ACC112 (cell line): ENCODE data around the gene PPARD.

Experiments
- H2AFZ ChIP-seq: fragments of 200-600 bp; sonication (generic); one replicate; pipeline ENCODE4 v1.6.0; 2017; ENCODE audit warnings: antibody characterized with exemption, low read length; ENCODE audit not compliant: unreplicated experiment
- H3K27ac ChIP-seq: fragments of 200-600 bp; sonication (generic); 2 replicates; pipeline ENCODE4 v1.5.1; 2014; ENCODE audit warnings: low read depth, mild to moderate bottlenecking, antibody characterized with exemption, low read length, moderate library complexity
- H3K27me3 ChIP-seq: fragments of 200-600 bp; sonication (generic); 2 replicates; pipeline ENCODE4 v1.6.1; 2014; ENCODE audit warnings: mild to moderate bottlenecking, antibody characterized with exemption, low read length, moderate library complexity, mixed read lengths; ENCODE audit not compliant: insufficient read depth
- H3K36me3 ChIP-seq: fragments of 200-600 bp; sonication (generic); 2 replicates; pipeline ENCODE4 v1.6.1; 2016; ENCODE audit warnings: mild to moderate bottlenecking, antibody characterized with exemption, low read length, moderate library complexity, mixed read lengths; ENCODE audit not compliant: insufficient read depth
- H3K4me1 ChIP-seq: fragments of 200-600 bp; sonication (generic); one replicate; pipeline ENCODE4 v1.6.1; 2016; ENCODE audit warnings: low read length, mixed read lengths; ENCODE audit not compliant: insufficient read depth, unreplicated experiment, control insufficient read depth
- H3K4me3 ChIP-seq: fragments of 200-600 bp; sonication (generic); 2 replicates; pipeline ENCODE4 v1.5.1; 2014; ENCODE audit warnings: mild to moderate bottlenecking, low read depth, low read length
- H3K79me2 ChIP-seq: fragments of 200-600 bp; sonication (generic); one replicate; pipeline ENCODE4 v1.6.0; 2016; ENCODE audit warnings: low read length; ENCODE audit not compliant: control insufficient read depth, unreplicated experiment, insufficient read depth

PPARD gene

DNA sequence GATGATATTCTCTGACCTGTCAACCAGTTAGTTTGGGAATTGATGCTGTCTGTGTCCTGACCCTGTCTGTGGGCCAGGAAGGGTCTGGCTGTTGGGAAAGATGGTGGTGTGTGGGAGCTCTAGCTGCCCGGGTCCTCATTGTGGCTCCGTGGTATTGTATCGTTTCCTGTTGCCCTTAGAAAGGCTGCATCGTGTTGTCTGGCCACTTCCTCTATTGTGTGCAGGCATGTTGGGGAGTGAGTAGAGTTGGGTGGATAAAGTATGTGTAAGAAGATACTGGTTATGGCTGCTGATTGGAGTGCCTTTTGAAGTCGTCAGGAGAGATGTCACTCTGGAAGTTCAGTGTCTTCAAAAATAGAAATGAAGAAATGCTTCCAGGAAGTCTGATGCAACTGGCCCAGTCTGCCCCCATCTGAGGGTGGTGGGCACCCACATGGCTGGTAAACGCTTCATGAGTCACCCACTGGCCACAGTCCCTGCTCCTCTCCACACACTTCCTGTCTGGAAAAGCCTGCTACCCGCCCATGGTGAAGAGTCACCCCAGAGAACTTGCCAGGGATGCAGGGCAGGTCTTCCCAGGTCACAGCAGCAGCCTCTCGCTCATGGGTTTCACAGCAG lies 27.9 kb downstream of the PPARD start:
- Histone ChIP-seq H3K27ac (peak overlapping the region; percentile 99), H2AFZ (peak overlapping the region; percentile 47), H3K36me3 (0 out of 2 replicates have a peak, but pooled peaks cover 8% of the 10 kb centered on the region), H3K27me3 (no peaks in the 10 kb centered on the region), H3K4me1 (peaks cover 44% of the 10 kb centered on the region), H3K79me2 (peaks cover 51% of the 10 kb centered on the region), H3K4me3 (peak overlapping the region; percentile 61)

DNA sequence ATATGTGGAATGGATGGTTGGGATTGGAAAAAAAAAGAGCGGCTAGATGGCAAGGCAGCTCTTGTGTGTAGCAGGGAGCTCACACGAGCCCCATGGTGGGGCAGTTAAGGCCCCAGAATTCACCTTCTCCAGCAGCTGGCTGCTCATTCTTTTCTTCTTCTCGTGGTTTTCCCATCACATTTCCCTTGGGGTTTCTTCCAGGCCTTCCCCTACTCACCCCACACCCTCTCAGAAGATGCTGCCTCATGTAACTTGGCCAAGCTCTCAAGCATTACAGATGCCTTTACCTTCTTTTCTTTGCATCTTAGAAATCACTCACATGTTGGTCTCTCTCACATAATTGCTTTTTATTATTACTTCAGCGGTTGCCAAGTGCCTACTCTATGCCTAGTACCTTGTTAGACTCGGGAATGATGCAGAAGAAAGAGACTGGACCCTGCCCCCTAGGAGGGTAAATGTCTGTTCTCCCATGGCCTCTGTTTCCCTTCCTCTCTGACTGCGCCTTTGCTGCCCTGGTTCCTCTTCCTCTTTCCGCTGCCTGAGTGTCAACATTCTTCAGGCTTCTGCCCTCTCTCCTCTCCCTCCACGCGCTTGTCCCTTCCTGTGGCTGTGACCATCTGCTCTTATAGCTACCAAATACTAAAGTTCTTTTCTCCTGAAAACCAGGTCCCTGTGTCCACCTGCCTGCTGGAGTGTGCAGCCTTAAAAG lies 28.6 kb downstream of the PPARD start:
- Histone ChIP-seq H3K4me3 (peak overlapping the region; percentile 61), H3K36me3 (0 out of 2 replicates have a peak, but pooled peaks cover 8% of the 10 kb centered on the region), H3K4me1 (peaks cover 44% of the 10 kb centered on the region), H3K79me2 (peaks cover 46% of the 10 kb centered on the region), H3K27ac (peak overlapping the region; percentile 99), H3K27me3 (no peaks in the 10 kb centered on the region), H2AFZ (no peak overlapping the region)

DNA sequence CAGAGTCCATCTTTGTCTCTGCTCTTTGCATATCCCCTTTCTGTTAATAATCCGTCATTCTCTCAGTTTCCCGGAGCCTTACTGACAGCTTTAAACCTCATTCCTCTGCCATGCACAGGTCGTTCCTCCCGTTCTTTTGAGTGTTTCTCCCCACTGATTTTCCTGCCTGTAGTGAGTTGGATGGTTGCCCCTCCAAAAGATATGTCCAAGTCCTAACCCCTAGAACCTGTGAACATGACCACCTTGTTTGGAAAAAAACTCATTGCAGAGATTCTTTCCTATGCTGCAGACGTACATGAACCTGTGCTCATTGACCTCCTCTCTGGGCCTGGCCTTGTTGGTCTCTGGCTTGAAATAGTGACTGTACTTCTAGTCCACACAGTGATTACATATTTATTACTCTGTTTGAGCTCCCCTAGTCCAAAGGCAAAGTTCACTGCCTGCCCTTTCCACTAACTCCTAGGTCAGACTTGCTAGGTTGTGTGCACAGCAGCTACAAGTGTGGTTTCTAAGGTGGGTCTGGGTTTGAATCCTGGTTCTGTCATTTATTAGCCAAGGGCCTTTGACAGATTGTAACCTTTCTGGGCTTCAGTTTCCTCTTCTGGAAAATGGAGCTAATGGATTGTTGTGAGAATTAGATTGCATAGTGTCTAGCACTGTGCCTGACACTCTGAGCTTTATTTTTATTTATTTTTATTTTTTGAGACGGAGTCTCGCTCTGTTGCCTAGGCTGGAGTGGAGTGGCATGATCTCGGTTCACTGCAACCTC lies 29.3 kb downstream of the PPARD start:
- Histone ChIP-seq H3K27me3 (no peaks in the 10 kb centered on the region), H3K79me2 (peaks cover 47% of the 10 kb centered on the region), H3K27ac (peak overlapping the region; percentile 99), H2AFZ (no peak overlapping the region), H3K4me1 (peaks cover 44% of the 10 kb centered on the region), H3K36me3 (0 out of 2 replicates have a peak, but pooled peaks cover 8% of the 10 kb centered on the region), H3K4me3 (no peak overlapping the region)

DNA sequence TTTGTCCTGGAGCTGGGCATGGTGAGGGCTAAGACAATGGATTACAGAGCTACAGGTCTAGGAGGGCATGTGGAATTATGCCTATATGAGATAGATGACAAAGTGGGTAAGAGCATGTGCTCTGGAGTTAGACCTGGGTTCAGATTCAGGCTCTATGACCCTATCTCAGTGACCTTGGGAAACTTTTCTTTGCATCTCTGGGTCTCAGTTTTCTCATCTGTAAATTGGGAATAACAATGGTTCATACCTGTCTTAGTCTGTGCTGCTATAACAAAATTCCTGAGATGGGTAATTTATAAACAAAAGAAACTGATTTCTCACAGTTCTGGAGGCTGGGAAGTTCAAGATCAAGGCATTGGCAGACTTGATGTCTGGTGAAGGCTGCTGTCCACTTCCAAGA lies 30.3 kb downstream of the PPARD start:
- H3K4me3 ChIP-seq, result no peak overlapping the region
- no peaks in the 10 kb centered on the region for H3K36me3 ChIP-seq
- H3K27ac ChIP-seq, result no peak overlapping the region
- no peak overlapping the region for H2AFZ ChIP-seq
- H3K27me3 ChIP-seq, result no peaks in the 10 kb centered on the region
- H3K79me2 ChIP-seq, result peaks cover 40% of the 10 kb centered on the region
- H3K4me1 ChIP-seq, result peaks cover 41% of the 10 kb centered on the region

DNA sequence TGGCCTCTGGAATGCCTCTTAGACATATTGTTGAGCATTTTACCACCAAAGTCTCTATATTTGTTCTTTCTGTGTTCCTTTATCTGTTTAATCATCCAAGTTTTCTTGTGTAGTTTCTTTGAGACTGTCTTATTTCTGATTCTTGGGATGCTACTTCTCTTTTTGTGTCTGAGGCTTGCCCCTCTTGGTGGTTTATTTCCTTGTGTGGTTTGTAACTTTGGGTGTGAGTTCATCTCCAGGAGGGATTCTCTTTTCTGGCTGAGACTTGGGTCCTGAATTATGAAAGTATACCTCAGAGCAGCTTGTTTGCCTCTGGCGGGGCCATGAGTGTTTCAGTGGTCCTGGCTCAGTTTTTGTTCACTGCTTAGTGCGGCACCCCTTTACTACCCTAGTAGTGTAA lies 33.9 kb downstream of the PPARD start:
- peaks cover 13% of the 10 kb centered on the region for H3K4me1 ChIP-seq
- H3K27me3 ChIP-seq, result no peaks in the 10 kb centered on the region
- H3K27ac ChIP-seq, result no peak overlapping the region

DNA sequence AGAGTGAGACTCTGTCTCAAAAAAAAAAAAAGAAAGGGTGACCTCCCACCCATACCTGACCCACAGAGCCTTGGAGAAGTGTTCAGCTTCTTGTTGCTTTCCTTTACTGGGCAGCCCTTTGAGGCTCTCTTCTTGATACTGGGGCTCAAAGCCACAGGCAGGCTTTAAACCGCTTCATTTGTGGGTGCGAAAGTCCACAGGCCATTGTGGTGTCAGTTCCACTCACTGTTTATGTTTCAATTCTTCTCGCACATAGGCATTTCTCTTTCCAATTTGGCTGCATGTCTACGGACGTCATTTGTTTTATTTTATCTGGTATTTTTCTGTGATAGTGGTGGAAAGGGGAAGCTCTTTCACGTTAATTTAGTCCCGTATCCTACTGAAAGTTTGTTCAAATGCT lies 34.6 kb downstream of the PPARD start:
- Histone ChIP-seq H3K79me2 (peaks cover 39% of the 10 kb centered on the region), H2AFZ (no peak overlapping the region), H3K27ac (no peak overlapping the region), H3K4me3 (no peak overlapping the region), H3K27me3 (no peaks in the 10 kb centered on the region), H3K4me1 (peaks cover 12% of the 10 kb centered on the region), H3K36me3 (no peaks in the 10 kb centered on the region)

More for the DNA sequence above, 33.9 kb downstream of the PPARD start:
- no peak overlapping the region for H3K4me3 ChIP-seq
- peaks cover 45% of the 10 kb centered on the region for H3K79me2 ChIP-seq
- no peaks in the 10 kb centered on the region for H3K36me3 ChIP-seq
- H2AFZ ChIP-seq, result no peak overlapping the region

DNA sequence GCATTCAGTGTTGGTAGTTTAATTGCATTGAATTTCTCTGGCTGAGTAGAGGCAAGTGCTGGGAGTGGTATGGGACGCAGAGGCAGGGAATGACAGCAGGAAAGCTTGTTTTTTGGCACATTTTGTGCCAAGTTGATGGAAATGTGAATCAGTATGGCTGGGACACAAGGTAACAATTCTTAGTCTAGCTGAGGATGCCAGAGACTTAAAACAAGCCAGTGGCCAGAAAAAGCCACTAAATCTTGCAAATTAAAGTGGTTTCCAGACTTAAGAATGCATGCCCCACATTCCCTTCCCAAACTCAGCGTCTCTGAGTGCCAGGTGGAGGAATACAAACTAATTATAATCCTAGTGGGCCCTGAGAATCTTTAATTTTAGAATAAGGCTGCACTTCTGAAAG lies 35.9 kb downstream of the PPARD start:
- Histone ChIP-seq H3K27me3 (no peaks in the 10 kb centered on the region), H3K4me1 (peaks cover 12% of the 10 kb centered on the region), H2AFZ (no peak overlapping the region), H3K27ac (no peak overlapping the region), H3K36me3 (no peaks in the 10 kb centered on the region), H3K4me3 (no peak overlapping the region), H3K79me2 (peaks cover 28% of the 10 kb centered on the region)

DNA sequence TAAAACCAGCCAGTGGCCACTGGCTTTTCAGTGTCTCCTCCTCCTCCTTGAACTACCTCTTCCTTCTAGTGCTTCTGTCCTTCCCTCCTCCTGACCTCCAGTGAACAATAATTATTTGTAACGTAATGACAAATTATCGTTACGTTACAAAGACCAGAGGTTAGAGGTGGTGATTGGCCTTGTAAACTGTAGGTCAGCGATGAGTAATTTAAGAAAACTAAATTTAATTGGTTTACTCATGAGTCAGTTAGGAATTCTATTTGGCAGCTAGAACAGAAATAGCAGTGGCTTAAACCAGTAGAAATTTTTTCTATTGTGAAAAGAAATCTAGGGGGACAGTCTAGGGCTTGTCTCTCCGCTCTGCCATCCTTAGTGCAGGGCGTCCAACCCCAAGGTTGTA lies 38.8 kb downstream of the PPARD start:
- Histone ChIP-seq H3K79me2 (peaks cover 26% of the 10 kb centered on the region), H3K36me3 (no peaks in the 10 kb centered on the region), H3K27me3 (no peaks in the 10 kb centered on the region), H3K4me3 (no peak overlapping the region), H3K4me1 (peaks cover 17% of the 10 kb centered on the region), H2AFZ (no peak overlapping the region), H3K27ac (peak overlapping the region; percentile 36; the same call in 1 of the 2 replicates)

DNA sequence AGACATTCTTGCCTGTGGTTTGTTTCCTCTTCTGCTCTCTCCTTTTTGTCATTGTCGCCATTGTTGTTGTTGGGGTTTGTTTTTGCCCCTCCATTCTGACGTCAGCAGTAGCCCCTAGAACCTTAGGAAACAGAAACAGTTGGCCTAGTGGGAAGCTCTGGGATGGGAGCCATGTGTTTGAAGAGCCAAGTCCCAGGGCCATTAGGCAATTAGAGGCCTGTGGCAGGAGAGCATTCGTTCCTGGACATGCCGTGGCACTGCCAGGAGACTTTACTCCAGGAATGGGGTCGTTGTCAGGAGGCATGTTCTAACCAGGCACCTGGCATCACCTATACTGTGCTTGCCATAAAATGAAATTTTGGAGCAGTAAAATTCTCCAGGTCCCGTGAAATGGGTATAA lies 39.7 kb downstream of the PPARD start:
- Histone ChIP-seq H3K4me3 (no peak overlapping the region), H2AFZ (no peak overlapping the region), H3K79me2 (peaks cover 28% of the 10 kb centered on the region), H3K4me1 (peaks cover 25% of the 10 kb centered on the region), H3K36me3 (no peaks in the 10 kb centered on the region), H3K27ac (no peak overlapping the region), H3K27me3 (no peaks in the 10 kb centered on the region)

DNA sequence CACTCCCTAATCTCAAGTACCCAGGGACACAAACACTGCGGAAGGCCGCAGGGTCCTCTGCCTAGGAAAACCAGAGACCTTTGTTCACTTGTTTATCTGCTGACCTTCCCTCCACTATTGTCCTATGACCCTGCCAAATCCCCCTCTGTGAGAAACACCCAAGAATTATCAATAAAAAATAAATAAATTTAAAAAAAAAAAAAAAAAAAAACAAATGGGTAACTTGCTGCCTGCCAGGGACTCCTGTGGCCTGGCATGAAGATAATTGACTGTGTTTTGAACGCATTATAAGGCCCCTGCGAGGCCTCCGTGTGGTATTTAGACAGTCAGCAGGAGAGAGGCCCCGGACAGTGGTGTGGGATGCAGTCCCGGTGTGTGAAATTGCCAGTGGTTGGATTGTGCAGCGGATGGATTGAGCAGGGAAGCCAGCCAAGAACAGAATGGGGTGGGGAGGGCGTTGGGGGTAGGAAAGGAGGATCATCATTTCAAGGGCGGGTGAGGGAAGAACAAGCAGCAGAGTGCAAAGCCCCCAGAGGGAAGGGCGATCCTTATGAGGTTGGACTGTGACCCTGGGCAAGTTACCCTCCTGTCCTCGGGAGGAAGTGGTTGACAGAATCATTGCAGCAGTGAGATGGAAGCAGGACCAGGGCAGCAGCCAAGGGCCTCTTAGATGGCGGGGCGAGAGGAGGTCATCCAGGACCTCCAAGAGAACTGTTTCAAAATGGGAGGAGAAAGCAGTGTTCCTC lies 43.3 kb downstream of the PPARD start:
- no peaks in the 10 kb centered on the region for H3K36me3 ChIP-seq
- H3K4me3 ChIP-seq, result no peak overlapping the region
- no peak overlapping the region for H2AFZ ChIP-seq
- peaks cover 18% of the 10 kb centered on the region for H3K79me2 ChIP-seq
- H3K27me3 ChIP-seq, result no peaks in the 10 kb centered on the region
- H3K27ac ChIP-seq, result peak overlapping the region; percentile 42; the same call in 1 of the 2 replicates
- peaks cover 36% of the 10 kb centered on the region for H3K4me1 ChIP-seq
